ENCODE results near the gene CSHL1.
A peak's percentile ranks its signal among the peaks of the same experiment; 100 is the strongest.

The CSHL1 gene

DNA sequence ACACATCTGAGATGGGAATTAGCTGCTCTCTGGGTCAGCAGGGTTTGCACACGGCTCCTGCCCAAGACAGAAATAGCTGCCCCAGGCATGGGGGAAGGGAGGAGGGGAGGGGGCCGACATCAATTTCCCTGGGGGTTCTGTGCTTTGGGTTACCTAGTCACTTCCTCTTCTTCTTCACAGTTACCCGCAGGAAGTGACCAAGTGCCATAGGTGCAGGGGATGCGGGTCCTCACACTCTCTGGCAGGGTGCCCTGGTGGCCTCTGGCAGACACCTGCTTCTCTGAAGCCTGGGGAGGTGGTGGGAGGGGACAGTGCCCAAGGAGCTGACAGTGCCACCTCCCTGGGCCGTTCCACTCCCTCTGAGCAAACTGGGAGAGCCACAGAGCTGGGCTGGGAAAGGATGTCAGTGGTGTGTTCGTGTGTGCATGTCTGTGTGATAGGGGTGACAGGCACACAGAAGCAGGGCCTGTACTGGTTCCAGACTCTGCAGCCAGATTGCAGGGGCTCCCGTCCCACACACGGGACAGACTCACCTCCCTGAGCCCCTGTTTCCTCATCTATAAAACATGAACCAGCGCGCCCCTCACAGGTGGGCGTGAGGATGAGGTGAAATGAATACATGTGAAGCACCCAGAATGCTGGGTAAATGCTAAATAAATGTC lies 43.5 kb upstream of the CSHL1 start:
- no peak overlapping the region for H3K4me3 ChIP-seq (ENCODE audit: low read depth, low read length)
- no peak for DNase-seq (ENCODE audit: low read depth, low spot score)
- in situ Hi-C loops (cut with HindIII; ENCODE audit: low sequenced_read_pairs): no loop called here
- TF ChIP-seq, protein P1, sequence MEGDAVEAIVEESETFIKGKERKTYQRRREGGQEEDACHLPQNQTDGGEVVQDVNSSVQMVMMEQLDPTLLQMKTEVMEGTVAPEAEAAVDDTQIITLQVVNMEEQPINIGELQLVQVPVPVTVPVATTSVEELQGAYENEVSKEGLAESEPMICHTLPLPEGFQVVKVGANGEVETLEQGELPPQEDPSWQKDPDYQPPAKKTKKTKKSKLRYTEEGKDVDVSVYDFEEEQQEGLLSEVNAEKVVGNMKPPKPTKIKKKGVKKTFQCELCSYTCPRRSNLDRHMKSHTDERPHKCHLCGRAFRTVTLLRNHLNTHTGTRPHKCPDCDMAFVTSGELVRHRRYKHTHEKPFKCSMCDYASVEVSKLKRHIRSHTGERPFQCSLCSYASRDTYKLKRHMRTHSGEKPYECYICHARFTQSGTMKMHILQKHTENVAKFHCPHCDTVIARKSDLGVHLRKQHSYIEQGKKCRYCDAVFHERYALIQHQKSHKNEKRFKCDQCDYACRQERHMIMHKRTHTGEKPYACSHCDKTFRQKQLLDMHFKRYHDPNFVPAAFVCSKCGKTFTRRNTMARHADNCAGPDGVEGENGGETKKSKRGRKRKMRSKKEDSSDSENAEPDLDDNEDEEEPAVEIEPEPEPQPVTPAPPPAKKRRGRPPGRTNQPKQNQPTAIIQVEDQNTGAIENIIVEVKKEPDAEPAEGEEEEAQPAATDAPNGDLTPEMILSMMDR (IDR thresholded peaks at IDR 0.05; ENCODE audit: low read depth, low read length): no peak

DNA sequence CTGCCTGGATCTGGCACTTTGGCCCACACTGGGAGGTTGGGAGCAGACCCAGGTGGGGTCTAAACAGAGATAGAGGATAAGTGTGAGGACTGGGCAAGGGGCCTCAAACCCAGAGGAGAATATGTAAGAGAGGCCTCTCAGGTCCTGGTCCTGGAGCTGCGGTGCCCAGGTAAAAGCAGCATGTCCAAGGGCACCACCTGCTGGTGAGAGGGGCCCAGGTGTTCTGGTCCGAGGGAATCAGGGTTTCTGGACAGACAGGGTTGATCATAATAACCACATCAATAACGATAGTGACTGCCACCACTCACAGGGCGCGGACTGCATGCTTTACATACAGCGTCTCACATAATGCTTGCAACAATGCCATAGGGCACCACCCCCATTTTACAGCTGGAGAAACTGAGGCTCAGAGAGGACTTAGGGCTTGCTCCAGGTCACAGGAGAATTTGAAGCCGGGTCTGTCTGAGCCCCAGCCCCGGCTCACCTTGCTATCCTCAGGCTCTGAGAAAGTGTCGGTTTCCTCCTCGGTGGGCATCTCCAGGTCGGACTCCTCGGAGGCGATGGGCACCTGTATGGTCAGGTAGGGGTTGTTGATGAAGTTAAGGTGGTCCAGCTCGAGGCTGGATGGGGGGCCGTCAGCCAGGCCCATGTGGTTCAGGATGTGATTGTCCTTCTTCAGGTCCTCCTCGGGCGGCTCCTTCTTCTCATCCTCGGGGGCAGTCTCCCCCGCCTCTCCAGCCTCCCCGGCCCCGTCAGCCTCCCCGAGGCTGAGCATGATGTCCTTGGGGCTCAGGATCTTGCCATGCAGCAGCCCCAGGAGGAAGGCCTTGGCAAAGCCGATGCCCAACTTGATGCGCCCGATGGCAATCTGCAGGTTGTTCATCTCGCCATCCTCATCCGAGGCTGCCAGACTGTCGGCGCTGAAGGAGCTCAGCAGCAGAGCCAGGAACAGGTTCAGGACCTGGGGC lies 40.2 kb upstream of the CSHL1 start:
- TF ChIP-seq, protein P1 (IDR thresholded peaks at IDR 0.05; ENCODE audit: low read depth, low read length): peak; percentile 36
- in situ Hi-C loops (cut with HindIII; ENCODE audit: low sequenced_read_pairs): no loop called here
- H3K4me3 ChIP-seq (ENCODE audit: low read depth, low read length): no peak overlapping the region
- no peak for DNase-seq (ENCODE audit: low read depth, low spot score)

DNA sequence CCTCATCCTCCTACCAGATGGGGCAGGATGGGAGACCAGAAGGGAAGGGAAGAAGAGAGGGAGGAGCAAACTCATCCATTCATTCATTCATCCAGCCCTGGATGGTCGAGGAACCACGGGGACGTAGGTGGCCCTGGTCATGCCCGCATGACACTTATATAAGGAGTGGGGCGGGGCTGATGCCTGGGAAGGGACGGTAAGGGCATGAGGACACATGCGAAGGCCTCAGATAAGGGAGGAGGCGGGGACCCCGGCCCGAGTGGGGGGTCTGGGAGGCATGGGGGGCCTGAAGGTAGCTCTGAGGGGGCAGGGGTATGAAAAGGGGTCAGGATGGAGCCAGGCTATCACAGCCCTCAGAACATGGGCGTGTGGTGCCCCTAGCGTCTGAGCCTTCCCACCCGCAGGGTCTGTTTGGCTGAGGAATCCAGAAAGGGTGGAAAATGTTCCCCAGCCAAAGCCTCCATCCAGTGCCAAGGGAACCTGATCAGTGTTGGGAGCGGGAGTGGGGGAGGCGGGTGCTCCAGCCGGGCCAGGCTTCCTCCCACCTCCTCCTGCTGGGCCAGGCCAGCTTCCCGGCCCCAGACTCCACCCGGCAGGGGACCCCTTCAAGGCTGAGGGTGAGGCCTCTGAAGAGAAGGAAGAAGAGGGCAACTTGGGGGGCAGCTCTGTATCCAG lies 38.7 kb upstream of the CSHL1 start:
- no peak overlapping the region for H3K4me3 ChIP-seq (ENCODE audit: low read depth, low read length)
- TF ChIP-seq, protein P1 (IDR thresholded peaks at IDR 0.05; ENCODE audit: low read depth, low read length): no peak
- in situ Hi-C loops (cut with HindIII; ENCODE audit: low sequenced_read_pairs): no loop called here
- DNase-seq (ENCODE audit: low read depth, low spot score): no peak

DNA sequence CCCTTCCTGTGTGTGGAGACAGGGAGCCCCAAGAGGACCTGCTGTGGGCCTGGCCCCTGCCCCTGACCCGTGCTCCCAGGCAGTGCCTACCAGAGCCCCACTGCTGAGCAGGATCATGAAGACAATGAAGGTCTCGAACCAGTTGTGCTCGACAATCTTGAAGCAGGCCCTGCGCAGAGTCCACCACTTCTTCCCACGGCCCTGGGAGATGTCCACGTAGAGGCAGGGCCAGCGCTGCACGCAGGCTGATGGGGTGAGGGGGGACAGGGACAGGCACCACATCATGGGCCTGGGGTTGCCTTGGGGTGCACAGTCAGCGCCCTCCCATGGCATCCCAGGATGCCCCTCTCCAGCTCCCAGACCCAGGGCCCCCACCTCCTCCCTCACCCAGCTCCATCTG lies 37.5 kb upstream of the CSHL1 start:
- TF ChIP-seq, protein P1 (IDR thresholded peaks at IDR 0.05; ENCODE audit: low read depth, low read length): no peak
- in situ Hi-C loops (cut with HindIII; ENCODE audit: low sequenced_read_pairs): no loop called here
- H3K4me3 ChIP-seq (ENCODE audit: low read depth, low read length): no peak overlapping the region
- no peak for DNase-seq (ENCODE audit: low read depth, low spot score)

DNA sequence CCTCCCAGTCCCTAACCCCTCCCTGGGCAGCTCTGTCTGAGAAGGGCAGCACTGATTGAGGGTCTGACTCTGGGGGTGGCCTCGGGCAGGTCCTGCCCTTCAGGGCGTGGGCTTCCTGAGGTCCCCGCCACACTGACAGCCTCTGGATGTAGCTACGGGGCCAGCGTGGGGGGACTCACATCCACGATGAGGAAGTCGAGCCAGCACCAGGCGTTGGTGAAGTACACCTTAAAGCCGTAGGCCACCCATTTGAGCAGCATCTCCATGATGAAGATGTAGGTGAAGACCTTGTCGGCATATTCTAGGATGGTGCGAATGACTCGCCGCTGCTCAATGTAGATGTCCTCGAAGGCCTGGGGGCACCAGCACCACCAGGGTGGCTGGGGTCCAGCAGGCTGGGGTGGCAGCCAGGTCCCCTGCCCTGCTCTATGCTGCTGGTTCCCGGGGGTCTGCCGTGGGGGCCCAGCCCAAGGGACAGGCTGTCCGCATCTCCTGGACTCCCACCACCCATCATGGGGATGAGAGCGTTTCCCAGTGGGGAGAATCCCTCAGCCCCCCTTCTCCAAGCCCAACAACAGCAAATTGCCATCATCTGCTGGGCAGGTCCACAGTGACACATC lies 36.8 kb upstream of the CSHL1 start:
- no peak for DNase-seq (ENCODE audit: low read depth, low spot score)

More for the DNA sequence above, 36.8 kb upstream of the CSHL1 start:
- TF ChIP-seq, protein P1 (IDR thresholded peaks at IDR 0.05; ENCODE audit: low read depth, low read length): no peak
- H3K4me3 ChIP-seq (ENCODE audit: low read depth, low read length): no peak overlapping the region
- in situ Hi-C loops (cut with HindIII; ENCODE audit: low sequenced_read_pairs): no loop called here
